Measurements from ENCODE around the gene PPP5C.

DNA sequence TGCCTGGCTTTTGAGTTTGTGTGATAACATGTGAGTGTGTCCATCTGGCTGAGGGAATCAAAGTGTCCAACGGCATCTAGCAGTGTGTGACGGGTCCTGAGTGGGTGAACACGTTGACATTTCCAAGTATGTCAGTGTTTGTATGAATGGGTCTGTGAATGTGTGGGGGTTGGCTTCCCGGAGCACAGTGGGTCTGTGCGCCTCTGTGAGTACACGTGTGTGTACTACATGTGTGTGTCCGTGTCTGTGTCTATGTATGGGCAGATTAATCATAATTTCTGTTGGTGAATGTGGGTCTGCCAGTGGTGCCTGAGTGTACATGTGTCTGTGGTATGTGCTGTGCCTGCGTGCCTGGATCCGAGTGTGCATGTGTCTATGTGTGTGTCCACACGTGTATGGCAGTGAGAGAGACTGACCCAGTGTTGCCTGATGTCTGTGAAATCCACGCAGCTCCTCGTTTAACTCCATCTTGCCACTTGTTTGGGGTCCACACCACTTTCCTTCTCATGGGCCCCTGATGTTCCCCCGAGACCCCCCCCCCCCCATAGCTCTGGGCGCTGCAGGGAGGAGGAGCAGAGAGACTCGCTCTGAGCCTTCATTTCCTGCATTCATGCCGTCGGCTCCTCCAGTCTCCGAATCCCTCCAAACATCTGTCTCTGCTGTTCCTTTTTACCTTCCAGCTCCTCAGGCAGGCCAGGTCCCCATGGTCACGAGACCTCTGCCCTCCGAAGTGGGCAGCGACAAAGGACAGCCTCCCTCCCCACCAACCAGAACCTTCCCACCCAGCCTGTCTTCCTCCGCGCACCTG, 61.2 kb downstream of the PPP5C start:
- TF ChIP-seq, protein P1, sequence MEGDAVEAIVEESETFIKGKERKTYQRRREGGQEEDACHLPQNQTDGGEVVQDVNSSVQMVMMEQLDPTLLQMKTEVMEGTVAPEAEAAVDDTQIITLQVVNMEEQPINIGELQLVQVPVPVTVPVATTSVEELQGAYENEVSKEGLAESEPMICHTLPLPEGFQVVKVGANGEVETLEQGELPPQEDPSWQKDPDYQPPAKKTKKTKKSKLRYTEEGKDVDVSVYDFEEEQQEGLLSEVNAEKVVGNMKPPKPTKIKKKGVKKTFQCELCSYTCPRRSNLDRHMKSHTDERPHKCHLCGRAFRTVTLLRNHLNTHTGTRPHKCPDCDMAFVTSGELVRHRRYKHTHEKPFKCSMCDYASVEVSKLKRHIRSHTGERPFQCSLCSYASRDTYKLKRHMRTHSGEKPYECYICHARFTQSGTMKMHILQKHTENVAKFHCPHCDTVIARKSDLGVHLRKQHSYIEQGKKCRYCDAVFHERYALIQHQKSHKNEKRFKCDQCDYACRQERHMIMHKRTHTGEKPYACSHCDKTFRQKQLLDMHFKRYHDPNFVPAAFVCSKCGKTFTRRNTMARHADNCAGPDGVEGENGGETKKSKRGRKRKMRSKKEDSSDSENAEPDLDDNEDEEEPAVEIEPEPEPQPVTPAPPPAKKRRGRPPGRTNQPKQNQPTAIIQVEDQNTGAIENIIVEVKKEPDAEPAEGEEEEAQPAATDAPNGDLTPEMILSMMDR (IDR thresholded peaks at IDR 0.05): no peak
- no peak for TF ChIP-seq POLR2AphosphoS5 (IDR thresholded peaks at IDR 0.05; ENCODE audit: low read depth, low read length)
- TF ChIP-seq TCF7L2 (IDR thresholded peaks at IDR 0.05; ENCODE audit: low read depth, low read length): no peak

All from Panc1 (cell line).